COLO668 (cell line): ENCODE data around the gene SETD2.

ENCODE experiments used
- DNase-seq: peaks from one replicate; lab custom pipeline; 2025; ENCODE audit not compliant: unreplicated experiment; lab: John Stamatoyannopoulos, UW

SETD2 gene

DNA sequence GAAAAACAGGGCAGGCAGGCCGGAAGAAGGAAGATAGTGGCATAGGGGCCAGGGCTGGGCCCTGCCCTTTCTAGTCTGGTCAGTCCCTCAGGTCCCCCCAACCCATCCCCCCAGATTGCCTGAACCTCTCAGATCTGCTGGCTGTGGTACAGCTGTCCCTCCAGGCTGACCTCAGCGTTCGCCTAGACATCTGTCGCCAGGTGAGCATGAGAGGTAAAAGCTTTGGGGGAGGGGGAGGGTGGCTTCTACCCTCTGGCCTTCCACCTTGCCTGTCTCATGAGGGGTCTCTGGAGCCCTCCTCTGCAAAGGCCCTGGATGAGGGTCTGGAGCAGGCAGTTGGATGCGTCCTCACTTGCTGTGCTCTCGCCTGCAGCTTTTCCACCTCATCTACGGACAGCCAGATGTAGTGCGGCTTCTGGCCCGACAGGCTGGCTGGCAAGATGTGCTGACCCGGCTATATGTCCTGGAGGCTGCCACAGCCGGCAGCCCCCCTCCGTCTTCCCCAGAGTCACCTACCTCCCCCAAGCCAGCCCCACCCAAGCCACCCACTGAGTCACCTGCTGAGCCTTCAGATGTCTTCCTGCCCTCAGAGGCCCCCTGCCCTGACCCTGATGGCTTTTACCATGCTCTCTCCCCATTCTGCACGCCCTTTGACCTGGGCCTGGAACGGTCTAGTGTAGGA, 164.3 kb downstream of the SETD2 start:
- DNase-seq: no peak

DNA sequence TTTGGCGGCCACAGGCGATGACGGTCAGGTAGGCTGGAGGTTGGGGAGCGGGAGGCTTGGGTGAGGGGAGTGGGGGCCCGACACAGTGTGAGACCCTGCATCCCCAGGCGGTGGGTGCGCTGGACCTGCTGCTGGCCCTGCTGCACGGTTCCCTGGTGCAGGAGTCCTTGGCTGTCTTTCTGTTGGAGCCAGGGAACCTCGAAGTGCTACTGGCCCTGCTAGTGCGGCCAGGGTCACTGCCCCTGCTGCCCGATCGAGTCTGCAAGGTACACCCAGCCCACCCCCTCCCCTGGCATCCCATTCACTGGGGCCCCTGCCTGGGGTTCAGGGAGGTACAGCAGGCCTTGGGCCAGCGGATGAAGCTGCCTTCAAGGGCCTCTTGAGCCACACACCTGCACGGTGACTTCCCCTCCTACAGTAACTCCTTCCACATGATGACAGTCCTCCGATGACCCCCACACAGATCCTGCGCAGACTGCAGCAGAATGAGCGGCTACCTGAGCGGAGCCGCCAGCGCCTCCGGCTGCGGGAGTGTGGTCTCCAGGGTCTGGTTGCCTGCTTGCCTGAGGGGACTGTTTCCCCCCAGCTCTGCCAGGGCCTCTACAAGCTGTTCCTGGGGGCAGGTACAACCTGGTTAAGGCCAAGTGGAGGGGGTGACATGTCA, 164.9 kb downstream of the SETD2 start:
- DNase-seq: no peak

DNA sequence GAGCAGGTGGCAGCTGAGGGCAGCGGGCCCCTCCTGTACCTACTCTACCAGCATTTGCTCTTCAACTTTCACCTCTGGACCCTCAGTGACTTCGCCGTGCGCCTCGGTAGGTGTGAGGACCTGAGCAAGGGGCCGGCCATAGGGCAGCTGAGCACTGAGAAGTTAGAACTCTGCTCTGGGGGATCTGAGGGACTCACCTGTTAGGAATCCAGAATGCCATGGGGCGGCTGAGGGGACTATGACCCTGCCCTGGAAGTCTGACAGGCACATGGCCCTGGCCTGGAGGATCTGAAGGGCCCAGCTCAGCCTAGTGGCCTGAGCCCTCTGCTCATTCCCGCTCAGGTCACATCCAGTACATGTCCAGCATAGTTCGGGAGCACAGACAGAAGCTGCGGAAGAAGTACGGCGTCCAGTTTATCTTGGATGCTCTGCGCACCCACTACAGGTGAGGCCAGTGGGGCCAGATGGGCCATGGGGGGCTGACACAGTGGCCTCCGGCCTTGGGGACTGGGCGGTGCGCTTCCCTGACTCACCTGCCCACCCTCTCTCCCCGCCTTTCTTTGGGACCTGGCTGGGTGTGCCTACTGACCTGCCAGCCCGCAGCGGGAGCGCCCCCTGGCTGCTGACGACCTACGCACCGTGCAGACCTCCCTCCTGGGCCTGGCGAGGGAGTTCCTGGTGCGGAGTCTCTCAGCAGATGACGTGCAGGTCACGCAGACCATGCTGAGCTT, 165.6 kb downstream of the SETD2 start:
- peak; percentile 63 for DNase-seq

GRCh38 chr3:46997453-46998091, 166.3 kb downstream of the SETD2 start:
- no peak for DNase-seq

- DNase-seq: no peak
These were observed 167.0 kb downstream of the SETD2 start for GRCh38 chr3:46996689-46997452.

DNA sequence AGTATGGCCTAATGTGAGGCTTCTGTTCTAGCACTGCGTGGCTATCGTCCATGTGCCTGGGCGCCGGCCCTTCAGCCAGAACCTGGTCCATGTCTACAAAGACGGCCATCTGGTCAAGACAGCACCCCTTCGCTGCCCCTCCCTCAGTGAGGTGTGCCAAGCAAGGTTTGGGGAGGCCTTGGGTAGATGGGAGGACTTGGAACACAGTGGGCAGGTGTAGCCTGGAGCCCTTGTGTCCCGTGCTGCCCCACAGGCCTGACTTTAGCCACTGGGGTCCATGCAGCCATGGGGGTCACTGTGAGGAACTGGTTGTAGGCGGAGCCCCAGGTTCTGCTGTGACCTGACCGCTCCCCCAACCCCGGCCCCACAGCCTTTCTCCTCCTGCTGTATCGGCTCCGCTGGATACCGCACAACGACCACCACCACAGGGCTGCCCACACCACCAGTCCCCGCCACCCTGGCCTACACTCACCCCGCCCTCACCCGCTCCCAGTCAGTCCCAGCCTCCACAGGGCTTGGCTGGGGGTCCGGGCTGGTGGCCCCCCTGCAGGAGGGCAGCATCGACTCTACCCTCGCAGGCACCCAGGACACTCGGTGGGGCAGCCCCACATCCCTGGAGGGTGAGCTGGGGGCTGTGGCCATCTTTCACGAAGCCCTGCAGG, 167.9 kb downstream of the SETD2 start:
- DNase-seq: no peak

GRCh38 chr3:46994801-46995731, 168.8 kb downstream of the SETD2 start:
- DNase-seq: no peak

DNA sequence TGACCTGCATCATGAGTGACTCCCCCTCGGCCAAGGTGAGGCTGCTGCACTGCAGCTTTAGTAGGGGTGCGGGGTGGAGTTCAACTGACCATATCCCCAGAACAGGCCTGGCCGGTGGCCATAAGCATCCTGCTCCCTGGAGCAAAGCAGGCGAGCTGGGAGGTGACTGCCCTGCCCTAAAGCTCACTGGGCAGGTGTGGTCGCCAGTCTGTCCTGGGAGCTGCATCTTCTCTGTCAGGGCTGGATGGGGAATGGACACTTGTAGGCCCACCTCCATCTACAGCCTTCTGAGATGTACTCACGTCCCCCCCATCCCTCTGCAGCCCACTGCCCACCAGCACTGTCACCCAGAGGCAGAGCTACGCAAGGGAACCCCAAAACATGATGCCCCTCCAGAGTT, 169.9 kb downstream of the SETD2 start:
- no peak for DNase-seq

DNA sequence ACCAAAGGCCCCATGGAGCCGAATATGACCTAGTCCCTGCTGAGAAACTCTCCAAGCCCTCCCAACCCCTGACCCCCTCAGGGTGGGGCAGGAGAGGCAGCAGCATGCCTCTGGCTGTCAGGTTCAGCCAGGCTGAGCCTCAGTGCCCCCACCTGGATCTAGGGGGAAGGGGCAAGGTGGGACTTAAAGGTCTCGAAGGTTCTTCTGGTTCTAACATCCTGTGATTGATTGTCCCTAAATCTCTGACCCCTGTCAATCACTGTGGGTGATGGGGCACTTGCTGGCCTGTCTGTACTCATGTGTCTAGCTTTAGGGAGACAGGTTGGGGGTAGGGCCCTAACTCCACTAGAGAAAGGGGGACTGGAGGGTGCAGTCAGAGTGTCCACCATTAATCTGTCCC, 170.6 kb downstream of the SETD2 start:
- no peak for DNase-seq

GRCh38 chr3:46992231-46992630, 171.7 kb downstream of the SETD2 start:
- DNase-seq: no peak

DNA sequence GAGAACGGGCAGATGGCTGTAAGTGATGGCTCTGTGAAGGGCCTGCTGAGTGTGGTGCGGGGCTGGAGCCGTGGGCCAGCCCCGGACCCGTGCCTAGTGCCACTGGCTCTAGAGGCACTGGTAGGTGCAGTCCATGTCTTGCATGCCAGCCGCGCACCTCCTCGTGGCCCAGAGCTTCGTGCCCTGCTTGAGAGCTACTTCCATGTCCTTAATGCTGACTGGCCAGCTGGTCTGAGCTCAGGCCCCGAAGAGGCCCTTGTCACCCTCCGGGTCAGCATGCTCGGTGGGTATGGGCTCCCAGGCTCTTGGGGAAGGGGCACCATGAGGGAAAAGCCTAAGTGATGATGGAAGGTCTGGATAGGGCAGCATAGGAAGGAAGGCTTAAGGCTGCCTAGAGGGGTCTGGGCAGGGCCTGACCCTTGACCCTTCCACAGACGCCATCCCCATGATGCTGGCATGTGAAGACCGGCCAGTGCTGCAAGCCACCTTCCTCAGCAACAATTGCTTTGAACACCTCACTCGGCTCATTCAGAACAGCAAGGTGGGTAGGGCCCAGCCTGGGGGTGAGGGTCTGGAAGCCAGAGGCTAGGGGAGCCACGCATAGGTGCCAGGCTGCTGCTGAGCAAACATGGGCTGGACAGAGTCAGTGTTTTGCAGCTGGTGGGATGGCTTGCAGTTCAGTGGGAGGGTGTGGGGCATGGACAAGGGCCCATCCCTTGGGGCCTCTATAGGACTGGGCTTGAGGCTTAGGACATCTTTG, 172.3 kb downstream of the SETD2 start:
- DNase-seq: no peak

GRCh38 chr3:46990573-46991374, 173.1 kb downstream of the SETD2 start:
- no peak for DNase-seq

DNA sequence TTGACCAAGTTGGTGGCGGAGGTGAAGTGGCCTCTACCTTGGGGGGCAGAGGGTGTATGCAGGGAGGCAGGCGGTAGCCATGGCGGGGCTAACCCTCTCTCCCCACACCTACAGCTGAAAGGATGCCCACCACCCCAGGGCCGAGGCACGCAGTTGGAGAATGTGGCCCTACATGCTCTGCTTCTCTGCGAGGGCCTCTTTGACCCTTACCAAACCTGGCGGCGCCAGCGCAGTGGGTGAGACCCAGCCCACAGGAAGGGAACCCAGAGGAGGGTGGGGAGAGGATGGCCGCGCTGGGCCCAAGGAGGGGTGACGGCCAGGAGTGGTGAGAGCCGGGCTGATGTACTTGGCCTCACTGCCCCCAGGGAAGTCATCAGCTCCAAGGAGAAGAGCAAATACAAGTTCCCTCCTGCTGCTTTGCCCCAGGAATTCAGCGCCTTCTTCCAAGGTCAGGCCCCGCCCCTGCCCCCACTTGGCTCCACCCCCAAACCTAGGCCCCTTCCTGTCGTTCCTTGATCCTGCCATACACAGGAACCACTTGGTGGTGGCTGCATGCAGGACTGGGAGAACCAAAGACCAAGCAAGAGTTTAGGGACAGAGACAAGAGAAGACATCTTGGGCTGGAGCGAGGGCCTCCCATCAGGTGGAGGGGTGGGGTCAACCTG, 174.6 kb downstream of the SETD2 start:
- DNase-seq: no peak

GRCh38 chr3:46988616-46989015, 175.3 kb downstream of the SETD2 start:
- DNase-seq: no peak

DNA sequence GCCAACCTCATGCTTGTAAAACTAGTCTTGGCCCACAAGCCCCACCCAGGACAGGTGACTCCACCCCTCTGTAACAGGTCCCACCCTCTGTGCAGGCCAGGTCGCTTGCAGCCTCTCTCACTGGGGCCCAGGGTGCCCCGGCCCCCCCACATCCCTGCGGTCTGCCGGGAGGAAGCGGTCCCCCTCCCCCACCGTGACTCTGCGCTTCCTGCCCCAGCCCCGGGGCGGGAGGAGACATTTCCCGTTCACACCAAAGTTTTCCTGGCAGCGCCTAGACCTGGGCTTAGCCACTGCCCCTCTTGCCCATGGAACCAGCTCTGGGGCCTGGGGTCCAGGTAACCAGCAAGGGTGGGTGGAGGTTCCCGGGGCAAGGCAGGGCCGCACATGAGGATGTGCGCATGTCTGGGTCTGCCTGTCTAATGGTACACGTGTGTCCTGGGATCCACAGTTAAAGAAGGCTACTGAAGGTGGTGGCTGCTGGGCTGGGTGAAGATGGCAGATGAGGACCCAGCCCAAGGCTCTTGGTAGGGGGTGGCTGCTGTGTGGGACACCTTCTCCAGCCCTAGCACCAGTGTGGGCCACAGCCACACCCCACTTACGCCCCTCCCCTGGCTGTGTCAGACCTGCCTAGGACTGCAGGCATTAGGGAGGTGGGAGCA, 176.0 kb downstream of the SETD2 start:
- no peak for DNase-seq

DNA sequence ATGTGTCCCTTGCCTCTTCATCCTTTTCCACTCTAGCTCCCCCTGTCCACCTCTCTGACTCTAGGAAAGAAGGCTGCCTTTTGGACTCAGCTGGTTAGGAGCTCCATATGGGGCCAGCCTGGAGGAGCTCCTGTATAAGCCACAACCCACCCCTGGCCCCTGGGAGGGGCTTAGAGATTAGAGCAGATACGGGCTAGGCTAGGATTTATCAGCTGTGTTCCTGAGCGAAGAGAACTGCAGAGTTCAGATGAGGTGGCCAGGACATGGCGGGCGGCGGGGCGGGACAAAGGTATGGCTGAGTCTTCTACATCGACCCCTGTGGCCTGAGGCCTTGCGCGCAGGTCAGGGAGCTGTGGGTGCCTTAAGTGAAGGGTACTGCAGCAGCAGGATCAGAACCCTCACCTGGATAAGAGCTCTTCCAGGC, 176.6 kb downstream of the SETD2 start:
- no peak for DNase-seq
